IPS DF 4.7 (cell line): ENCODE results near the gene GPR108.

Source experiments
- DNase-seq: peaks from one replicate; pipeline ENCODE4 v3.0.0-alpha.2; 2013; ENCODE audit warnings: low spot score; ENCODE audit errors: extremely low read depth

The GPR108 gene

DNA sequence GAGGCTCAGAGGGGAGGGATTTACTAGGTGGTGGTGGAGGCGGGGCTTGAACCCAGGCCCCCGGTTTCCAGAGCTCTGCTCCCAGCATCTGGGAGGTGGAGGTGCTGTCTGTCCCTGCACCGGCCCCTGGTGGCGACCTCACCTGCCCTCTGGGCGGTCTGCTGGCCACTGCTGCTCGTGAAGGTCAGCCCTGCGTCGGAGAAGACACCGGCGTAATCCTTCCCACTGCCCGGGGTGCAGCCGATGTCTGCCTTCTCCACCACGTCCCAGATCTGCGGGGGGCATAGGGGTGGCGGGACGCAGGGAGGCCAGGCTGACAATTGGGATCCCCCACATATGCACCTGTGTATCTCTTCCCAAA, 29.7 kb downstream of the GPR108 start:
- no peak for DNase-seq

DNA sequence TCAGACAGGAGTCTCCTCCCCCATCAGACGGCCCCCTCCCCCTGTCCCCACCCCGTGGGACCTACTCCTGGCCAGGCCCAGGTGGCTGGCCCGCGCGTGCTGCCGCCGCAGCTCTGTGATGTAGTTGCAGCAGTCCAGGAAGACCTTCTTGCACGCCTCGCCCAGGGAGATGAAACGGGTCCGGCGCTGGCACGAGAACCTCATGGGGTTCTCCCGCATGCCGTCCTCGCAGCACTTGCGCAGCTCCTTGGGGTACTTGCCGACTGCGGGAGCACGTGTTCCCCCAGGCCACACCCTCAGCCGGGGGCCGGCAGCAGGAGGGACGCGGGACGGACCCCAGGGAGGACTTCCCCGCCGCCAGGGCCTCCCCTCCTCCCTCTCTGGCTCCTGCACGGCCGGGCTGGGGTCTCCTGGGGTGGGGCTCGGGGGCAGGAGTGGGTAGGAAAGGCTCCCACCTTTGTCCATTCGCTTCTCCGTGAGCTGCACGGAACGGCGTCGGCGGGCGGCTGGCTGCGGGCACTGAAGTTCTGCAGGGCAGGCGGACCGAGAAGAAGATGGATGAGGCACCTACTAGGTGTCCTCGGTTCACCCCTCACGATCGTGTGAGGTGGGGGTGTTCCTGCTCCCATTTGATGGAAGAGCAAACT, 30.2 kb downstream of the GPR108 start:
- no peak for DNase-seq

DNA sequence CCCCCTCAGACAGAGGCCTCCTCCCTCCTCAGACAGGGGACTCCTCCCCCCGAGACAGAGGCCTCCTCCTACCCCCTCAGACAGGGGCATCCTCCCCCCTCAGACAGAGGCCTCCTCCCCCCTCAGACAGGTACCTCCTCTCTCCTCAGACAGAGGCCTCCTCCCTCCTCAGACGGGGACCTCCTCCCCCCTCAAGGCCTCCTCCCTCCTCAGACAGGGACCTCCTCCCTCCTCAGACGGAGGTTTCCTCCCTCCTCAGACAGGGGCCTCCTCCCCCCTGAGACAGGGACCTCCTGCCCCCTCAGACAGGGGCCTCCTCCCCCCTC, 30.8 kb downstream of the GPR108 start:
- DNase-seq: no peak

DNA sequence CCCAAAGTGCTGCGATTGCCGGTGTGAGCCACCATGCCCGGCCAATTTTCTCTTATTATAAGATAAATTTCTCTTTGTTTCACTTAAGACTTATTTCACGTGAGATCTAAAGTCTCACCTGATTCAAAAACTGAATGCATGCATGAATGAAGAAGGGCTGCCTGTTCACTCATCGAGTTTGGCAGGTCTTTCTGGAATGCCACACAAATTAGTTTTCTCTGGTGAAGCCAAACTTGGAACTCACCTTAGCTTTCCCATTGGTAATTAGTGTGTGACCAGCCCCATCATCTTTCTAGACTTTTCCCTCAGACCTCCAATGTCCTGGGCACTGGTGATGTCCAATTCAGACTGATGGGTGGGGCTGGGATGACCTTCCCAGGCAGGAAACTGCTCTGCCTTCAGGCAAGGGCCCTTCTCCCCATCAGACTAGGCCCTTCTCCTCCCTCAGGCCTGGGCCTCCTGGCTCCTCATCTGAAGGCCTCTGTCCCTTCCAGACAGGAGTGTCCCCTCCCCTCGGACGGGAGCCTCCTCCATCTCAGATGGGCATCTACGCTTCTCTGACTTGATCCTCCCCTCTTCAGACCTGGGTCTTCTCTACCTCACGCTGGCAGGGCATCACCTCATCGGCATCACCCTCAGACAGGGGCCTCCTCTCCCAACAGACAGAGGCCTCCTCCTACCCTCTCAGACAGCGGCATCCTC, 31.3 kb downstream of the GPR108 start:
- no peak for DNase-seq

DNA sequence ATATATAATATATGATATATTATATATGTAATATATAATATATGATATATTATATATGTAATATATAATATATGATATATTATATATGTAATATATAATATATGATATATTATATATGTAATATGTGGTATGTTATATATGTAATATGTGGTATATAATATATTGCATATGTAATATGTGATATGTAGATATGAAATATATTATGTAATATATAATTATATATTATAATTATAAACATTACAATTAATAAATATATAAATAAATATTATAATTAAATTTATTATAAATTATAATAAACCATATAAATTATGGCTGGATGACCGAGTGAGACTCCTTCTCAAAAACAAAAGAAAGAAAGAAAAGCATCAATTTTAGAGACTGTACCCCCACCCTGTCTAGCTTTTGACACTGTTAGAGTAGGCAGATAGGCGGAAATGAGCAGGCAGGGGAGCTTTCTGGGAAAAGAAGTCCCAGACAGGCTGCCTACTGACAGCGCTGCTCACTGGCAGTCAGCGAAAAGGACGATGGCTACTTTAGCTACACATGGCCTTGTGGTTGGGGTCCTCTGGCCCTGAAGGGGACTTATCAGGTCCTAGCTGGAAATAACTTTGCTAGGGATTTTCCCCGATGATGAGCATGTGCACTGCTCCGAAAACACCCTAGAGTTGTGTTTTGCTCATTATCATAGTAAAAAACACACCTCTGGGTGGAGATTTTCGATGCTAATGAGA, 36.6 kb downstream of the GPR108 start:
- DNase-seq: no peak

DNA sequence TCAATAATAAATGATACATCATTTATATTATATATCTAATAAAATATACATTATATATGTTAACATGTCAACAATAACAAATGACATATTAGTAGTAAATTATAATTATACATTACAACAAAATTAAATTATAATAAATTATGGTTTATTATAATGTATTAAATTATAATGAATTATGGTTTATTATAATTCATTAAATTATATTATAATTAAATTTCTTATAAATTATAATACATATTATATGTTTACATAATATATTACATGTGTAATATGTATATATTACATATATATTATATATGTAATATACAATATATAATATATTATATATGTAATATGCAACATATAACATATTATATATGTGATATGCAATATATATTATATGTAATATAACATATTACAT, 37.4 kb downstream of the GPR108 start:
- DNase-seq: no peak

DNA sequence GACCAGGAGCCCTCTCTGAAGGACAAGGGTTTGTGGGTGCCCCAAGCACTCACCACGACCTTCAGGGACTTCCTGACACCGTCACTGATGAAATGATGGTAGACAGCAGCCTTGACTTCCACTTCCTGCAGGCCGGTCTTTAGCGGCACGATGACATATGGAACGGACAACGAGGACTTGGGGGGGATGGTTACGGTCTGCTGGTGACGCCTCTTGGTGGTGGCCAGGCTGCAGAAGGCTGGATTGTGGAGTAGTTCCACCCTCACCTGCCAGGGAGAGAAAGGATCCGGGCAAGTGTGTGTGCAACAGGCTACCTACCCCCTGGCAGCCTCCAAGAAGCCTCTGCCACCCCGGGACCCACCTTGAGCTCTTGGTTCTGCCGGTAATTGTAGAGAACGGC, 40.1 kb downstream of the GPR108 start:
- DNase-seq: no peak

DNA sequence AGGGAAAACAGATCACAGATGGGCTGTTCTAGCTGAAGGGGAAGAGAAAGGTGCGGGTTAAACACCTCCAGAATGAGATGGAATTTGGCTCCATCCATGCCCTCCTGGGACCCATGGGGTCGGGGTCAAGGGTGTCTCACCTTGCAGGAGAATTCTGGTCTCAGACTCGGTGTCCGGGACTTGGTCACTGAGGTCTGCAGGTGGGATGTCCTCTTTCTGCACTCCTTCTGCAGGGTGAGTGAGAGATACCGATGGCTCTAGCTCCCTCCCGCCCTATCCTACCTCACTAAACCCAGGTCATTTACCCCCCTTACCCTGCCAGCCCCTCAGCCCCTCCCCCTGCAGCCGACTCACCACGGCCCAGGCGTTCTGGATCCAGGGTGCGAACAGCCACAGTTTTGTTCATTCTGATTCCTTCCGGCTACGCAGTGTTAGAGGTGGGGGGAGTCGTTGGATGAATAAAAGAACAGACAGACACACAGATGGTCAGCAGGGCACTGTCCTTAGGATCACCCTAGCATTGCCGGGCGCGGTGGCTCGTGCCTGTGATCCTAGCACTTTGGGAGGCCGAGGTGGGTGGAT, 41.0 kb downstream of the GPR108 start:
- no peak for DNase-seq

DNA sequence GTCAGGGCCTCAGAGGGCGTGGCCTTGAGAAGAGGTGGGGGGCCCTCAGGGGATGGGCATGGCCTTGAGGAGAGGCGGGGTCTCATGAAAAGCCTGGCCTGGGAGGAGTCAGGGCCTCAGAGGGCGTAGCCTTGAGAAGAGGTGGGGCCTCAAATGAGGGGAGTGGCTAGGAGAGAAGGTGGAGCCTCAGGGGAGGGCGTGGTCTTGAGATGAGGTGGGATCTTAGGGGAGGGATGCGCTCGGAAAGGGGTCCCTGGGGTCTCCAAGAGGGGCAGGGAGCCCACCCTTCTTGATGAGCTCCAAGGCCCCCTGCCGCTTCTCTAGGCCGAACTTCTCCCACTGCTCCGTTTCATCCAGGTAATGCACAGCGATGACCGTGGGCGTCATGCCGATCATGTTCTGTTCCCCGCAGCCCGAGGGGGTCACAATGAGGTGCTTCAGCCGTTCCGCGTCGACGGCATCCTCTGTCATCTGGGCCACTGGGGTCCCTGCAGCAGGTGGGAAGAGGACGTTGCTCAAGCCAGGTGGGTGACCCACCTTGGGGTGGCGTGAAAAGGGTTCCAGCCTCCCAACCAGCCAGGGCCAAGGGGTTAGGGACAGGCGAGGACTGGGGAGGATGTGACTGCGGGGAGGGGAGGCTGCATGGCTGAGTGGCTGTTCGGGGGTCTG, 43.1 kb downstream of the GPR108 start:
- no peak for DNase-seq

DNA sequence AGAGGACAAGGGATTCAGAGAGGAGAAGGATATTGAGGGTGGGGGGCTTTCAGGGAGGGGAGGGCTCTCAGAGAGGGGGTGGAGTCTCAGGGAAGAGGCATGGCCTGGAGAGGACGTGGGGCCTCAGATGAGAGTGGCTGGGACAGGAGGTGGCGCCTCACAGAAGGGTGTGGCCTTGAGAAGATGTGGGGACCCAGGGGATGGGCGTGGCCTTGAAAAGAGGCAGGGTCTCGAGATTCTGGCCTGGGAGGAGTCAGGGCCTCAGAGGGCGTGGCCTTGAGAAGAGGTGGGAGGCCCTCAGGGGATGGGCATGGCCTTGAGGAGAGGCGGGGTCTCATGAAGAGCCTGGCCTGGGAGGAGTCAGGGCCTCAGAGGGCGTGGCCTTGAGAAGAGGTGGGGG, 43.7 kb downstream of the GPR108 start:
- no peak for DNase-seq

DNA sequence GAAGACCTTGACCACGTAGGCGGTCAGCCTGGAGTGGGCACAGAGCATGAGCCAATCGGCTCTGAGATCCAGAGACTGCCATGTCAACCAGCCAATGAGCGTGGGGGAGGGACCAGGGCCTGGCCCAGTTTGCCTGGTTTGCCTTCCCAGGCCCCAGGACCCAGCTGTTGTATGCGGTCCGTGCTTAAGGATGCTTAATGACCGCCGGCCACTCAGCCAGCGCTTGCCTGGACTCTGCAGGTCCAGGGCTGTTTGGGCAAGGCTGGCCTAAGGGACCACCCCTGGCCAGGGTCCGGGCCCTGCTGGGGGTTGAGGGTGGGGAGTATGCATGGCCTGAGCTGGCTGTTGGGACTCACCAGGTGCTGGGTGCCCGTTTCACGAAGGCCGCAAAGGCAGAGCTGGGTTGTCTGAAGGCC, 44.3 kb downstream of the GPR108 start:
- no peak for DNase-seq

DNA sequence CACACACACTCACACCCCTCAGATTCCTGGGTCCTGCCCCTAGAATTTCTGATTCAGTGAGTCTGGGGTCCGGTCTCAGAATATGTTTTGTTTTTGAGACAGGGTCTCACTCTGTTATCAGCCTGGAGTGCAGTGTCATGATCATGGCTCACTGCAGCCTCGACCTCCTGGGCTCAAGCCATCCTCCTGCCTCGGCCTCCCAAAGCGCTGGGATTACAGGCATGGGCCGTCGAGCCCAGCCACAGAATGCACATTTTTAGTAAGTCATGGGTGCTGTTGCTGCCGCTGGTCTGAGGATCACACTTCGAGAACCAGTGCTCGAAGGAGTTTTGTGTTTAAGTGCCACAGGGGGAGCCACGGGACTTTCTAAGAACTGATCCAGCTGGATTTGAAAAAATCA, 45.4 kb downstream of the GPR108 start:
- no peak for DNase-seq

DNA sequence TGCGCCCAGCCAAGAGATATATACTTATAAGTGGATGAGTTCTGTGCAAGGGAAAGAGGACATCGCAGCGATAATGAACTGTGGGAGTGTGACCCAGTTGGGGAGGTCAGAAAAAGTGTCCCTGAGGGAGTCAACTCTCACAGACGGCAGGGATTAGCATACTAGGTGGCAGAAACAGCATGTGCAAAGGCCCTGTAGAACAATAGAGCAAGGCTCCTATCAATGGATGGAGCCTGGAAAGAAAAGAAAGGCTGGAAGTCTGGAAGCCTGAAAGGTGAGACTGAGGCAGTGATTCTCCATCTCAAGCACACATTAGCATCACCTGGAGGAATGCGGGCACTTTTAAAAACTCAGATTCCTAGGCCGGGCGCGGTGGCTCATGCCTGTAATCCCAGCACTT, 46.0 kb downstream of the GPR108 start:
- no peak for DNase-seq

DNA sequence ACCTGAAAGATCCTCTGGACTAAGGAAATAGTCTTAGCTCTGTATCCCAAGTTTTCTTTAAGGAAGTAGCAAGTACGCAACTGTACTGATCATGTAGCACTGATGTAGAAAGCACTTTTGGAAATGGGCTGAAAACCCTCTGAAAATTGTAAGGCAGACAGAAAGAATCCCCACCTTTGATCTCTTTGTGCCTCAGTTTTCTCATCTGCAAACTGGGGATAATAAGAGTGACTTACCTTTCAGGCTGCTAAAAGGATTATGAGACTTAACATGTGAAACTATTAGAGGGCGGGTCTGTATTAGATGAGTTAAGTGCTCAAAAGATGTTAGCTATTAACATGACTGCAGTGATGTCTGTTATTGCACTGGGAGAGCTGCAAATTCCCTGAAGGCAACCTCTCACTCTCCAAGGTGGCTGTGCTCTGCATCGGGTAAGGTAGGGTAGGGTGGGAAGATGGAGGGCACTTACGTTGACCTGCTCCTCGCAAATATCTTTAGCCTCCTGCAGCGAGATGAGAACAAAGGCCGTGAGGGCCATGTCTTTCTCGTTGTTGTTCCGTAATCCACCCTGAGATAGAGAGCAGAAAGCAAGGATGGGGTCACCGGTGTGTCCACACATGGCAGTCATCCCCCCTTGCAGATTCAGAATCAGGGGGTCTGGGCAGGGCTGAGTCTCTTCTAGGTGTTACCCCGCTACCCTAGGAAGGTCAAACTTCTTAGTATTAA, 47.1 kb downstream of the GPR108 start:
- DNase-seq: no peak

DNA sequence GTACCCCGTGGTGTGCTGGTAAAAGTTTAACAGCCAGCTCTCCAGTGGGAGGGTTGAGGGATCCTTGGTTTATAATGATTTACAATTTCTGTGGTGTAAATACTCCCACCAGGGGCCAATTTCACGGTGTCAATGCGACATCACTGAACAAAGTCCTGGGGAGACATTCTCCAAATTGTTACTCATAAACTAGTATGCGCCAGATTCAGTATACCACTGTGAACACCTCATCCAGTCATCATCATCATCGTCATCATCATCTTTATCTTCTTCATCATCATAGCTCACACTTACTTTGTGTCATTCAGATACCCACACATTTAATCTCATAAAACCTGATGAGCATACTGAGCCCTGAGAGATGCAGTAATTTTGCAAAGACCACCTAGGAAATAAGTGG, 50.3 kb downstream of the GPR108 start:
- DNase-seq: no peak

DNA sequence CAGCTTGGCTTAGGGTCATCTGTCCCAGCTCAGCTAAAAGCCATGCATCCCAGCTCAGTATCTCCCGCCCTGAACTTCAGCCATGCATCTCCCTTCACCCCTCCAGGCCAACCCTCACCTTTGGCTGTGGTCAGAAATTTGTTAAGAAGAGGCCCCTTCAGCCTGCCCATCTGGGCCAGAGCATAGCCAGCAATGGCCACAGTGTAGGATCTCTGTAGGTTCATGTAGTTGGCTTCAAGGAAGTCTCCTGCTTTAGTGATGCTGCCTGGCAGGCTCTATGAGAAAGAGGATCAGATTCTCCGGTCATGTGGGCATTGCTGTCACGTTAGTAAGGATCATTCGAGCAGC, 50.8 kb downstream of the GPR108 start:
- no peak for DNase-seq

DNA sequence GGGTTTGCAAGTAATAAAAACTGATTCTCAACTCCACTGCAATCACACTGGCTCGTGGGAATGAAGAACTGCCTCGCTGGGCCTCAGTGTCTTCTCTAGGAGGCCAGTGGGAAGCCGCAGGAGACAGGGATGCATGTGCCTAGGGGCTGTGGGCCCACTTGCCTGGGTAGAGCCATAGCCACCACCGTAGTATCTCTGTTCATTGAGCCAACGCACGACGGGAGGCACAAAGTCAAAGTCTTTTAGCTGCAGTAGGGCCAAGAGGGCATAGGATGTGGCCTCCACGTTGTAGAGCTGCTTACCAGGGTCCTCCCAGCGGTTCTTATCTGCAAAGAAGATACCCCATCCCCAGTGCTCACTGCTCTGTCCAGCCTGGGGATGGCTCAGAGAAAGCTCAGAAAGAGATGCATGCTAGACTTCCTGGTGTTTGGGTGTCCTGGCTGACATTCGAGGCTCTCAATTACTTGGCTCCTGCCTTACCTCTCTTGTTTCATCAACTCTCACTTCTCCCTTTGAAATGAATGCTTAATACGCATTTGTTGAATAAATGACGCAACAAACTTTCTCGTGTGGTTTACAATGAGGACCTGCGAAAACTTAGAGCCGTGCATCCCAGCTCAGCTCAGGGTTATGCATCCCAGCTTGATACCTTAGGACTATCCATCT, 51.3 kb downstream of the GPR108 start:
- DNase-seq: no peak

DNA sequence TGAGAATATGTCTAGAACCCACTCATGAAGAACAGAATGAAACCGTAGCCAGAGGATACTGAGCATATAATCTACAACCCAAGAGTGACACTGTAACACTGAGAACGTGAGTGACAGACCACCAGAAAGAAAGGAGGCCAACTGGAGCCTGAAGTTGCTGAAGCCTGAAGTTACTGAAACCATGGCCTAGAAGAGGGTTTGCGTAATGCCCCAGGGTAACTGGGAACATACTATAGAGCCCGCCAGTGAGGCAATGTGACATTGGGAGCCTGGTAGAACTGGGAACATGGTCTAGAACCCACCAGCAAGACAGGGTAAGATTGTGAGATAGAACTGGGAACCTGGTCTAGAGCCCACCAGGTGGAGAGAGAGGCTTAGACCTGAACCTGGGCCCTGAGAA, 51.9 kb downstream of the GPR108 start:
- DNase-seq: no peak

DNA sequence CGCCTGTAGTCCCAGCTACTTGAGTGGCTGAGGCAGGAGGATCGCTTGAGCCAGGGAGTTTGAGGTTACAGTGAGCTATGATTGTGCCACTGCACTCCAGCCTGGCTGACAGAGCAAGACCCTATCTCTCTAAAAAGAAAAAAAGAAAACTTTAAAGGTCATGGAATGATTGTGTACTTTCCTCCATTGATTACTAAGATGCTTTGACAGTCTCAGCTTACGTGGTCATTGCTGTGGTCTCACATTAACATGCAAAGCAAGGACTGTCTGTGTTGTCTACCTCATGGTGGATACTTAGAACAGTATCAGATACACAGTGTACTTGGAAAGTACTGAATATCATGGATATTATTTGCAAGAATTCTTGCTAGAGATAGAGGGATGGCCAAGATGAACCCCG, 53.4 kb downstream of the GPR108 start:
- DNase-seq: no peak

DNA sequence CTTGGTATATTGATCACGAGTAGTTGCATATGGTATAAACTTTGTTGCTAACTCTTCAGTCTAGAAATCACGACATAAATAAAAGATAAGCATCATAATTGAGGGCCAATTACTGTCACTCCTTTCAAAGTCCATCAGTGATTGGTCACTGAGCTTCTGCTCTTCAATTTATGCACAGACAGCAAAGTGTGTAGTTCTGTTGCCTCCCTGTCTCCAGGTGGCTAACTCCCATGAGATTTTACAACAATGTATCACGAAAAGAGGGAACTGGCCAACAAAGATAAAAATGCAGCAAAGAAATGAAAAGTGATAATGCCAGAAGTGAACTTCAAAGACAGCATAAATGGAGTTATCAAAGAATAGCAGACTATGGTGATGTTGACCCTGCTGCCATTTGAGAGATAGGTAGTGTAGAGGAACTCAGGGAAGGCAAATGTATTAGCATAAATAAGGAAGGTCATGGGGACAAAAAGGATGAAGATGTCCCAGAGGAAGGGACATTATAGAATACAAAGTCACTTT, 54.7 kb downstream of the GPR108 start:
- DNase-seq: no peak

DNA sequence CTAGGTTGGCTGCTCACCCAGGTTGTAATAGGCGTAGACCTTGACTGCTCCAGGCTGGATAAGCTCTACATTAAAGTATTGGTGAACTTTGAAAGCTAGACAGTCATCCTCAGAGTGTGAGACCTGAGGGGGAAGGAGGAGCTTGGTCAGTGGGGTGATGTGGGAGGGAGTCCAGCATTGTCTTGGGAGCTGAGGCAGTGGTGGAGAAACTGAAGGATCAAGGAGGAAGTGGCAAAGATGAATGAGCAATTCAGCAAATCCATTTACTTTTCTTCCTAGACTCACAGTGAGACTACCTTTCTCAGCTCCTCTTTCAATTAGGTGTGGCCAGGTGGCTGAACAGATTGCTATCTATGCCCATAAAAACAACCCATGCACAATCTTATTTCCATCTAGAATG, 57.2 kb downstream of the GPR108 start:
- DNase-seq: no peak
